MM.1S (cell line): ENCODE data around the gene CNPY1.

Source experiments
- DNase-seq: peaks from one replicate; pipeline ENCODE4 v3.0.0-alpha.2; 2015
- H2AFZ ChIP-seq: fragments of 300-600 bp; sonication (generic); 2 replicates; pipeline ENCODE4 v1.6.0; 2016; ENCODE audit warnings: antibody characterized with exemption, low read length
- H3F3A ChIP-seq: fragments of 300-600 bp; sonication (generic); 2 replicates; pipeline ENCODE4 v1.6.1; 2016; ENCODE audit warnings: mild to moderate bottlenecking, antibody characterized with exemption, low read length, moderate library complexity, mixed read lengths; ENCODE audit not compliant: insufficient read depth
- H3K27ac ChIP-seq: fragments of 300-600 bp; sonication (generic); 2 replicates; pipeline ENCODE4 v1.5.1; 2016; ENCODE audit warnings: mild to moderate bottlenecking, low read length
- H3K27me3 ChIP-seq: fragments of 300-600 bp; sonication (generic); replicated peaks from 2 replicates; pipeline ENCODE4 v1.6.0; 2016; ENCODE audit warnings: low read length; ENCODE audit not compliant: insufficient read depth
- H3K36me3 ChIP-seq: fragments of 300-600 bp; sonication (generic); replicated peaks from 2 replicates; pipeline ENCODE4 v1.6.1; 2016; ENCODE audit warnings: mild to moderate bottlenecking, low read length, mixed read lengths; ENCODE audit not compliant: insufficient read depth
- H3K4me1 ChIP-seq: fragments of 300-600 bp; sonication (generic); 2 replicates; pipeline ENCODE4 v1.6.1; 2016; ENCODE audit warnings: low read length, mixed read lengths
- H3K4me2 ChIP-seq: fragments of 300-600 bp; sonication (generic); 2 replicates; pipeline ENCODE4 v1.6.0; 2016; ENCODE audit warnings: low read depth, low read length
- H3K4me3 ChIP-seq: fragments of 300-600 bp; sonication (generic); 2 replicates; pipeline ENCODE4 v1.5.1; 2016; ENCODE audit warnings: low read length, mixed read lengths
- H3K79me2 ChIP-seq: fragments of 300-600 bp; sonication (generic); 2 replicates; pipeline ENCODE4 v1.6.1; 2016; ENCODE audit warnings: mixed run types, low read length, mixed read lengths
- H3K9ac ChIP-seq: fragments of 300-600 bp; sonication (generic); 2 replicates; pipeline ENCODE4 v1.6.1; 2016; ENCODE audit warnings: low read length, mixed read lengths
- H3K9me2 ChIP-seq: fragments of 300-600 bp; sonication (generic); replicated peaks from 2 replicates; pipeline ENCODE4 v1.6.1; 2016; ENCODE audit warnings: mild to moderate bottlenecking, low read length, mixed read lengths; ENCODE audit not compliant: insufficient read depth
- H3K9me3 ChIP-seq: fragments of 300-600 bp; sonication (generic); replicated peaks from 2 replicates; pipeline ENCODE4 v1.6.1; 2016; ENCODE audit warnings: mild to moderate bottlenecking, low read length, mixed read lengths; ENCODE audit not compliant: insufficient read depth
- H4K20me1 ChIP-seq: fragments of 300-600 bp; sonication (generic); 2 replicates; pipeline ENCODE4 v1.6.1; 2016; ENCODE audit warnings: mild to moderate bottlenecking, low read length, moderate library complexity, mixed read lengths; ENCODE audit not compliant: insufficient read depth
- CTCF ChIP-seq: fragments of 300-600 bp; sonication (generic); IDR thresholded peaks from 2 replicates; pipeline ENCODE4 v1.5.1; 2016; ENCODE audit warnings: antibody characterized with exemption, low read length, mixed read lengths
- EZH2 ChIP-seq: fragments of 300-600 bp; sonication (generic); optimal IDR thresholded peaks from 2 replicates; pipeline ENCODE3; 2017; ENCODE audit warnings: low read depth, mild to moderate bottlenecking, antibody characterized with exemption, low read length, mixed read lengths
- EZH2phosphoT487 ChIP-seq: fragments of 300-600 bp; sonication (generic); IDR thresholded peaks from 2 replicates; pipeline ENCODE4 v1.6.1; 2018; ENCODE audit warnings: antibody characterized with exemption, low read length

The CNPY1 gene

GRCh38 chr7:155469311-155470185 is 76.8 kb downstream of the CNPY1 start:
- Histone ChIP-seq H3K9ac (no peak overlapping the region), H3K79me2 (no peaks in the 10 kb centered on the region), H3K9me2 (no peaks in the 10 kb centered on the region), H3K27ac (no peak overlapping the region), H3F3A (no peaks in the 10 kb centered on the region), H3K27me3 (peaks cover 97% of the 10 kb centered on the region), H4K20me1 (no peaks in the 10 kb centered on the region), H3K4me2 (no peak overlapping the region), H3K4me1 (no peaks in the 10 kb centered on the region), H3K4me3 (no peak overlapping the region), H2AFZ (no peak overlapping the region), H3K9me3 (no peaks in the 10 kb centered on the region), H3K36me3 (no peaks in the 10 kb centered on the region)
- DNase-seq, result no peak
- TF ChIP-seq EZH2phosphoT487, result no peak
- TF ChIP-seq EZH2, result no peak
- no peak for TF ChIP-seq CTCF

GRCh38 chr7:155468785-155469148 is 77.6 kb downstream of the CNPY1 start:
- Histone ChIP-seq H3K9me3 (no peaks in the 10 kb centered on the region), H3K27me3 (peaks cover 97% of the 10 kb centered on the region), H3F3A (no peaks in the 10 kb centered on the region), H3K79me2 (no peaks in the 10 kb centered on the region), H3K4me2 (no peak overlapping the region), H3K9me2 (no peaks in the 10 kb centered on the region), H3K9ac (no peak overlapping the region), H3K36me3 (no peaks in the 10 kb centered on the region), H3K27ac (no peak overlapping the region), H4K20me1 (no peaks in the 10 kb centered on the region), H3K4me1 (no peaks in the 10 kb centered on the region), H2AFZ (no peak overlapping the region), H3K4me3 (no peak overlapping the region)
- DNase-seq, result no peak
- TF ChIP-seq EZH2phosphoT487, result no peak
- no peak for TF ChIP-seq EZH2
- no peak for TF ChIP-seq CTCF

GRCh38 chr7:155467846-155468784 is 78.2 kb downstream of the CNPY1 start:
- H3K79me2 ChIP-seq, result no peaks in the 10 kb centered on the region
- H3K9me2 ChIP-seq, result no peaks in the 10 kb centered on the region
- H3K9ac ChIP-seq, result no peak overlapping the region
- no peak for DNase-seq
- no peak overlapping the region for H2AFZ ChIP-seq
- H4K20me1 ChIP-seq, result no peaks in the 10 kb centered on the region
- no peaks in the 10 kb centered on the region for H3K9me3 ChIP-seq
- no peaks in the 10 kb centered on the region for H3K4me1 ChIP-seq
- H3K4me3 ChIP-seq, result no peak overlapping the region
- H3K27ac ChIP-seq, result no peak overlapping the region
- no peak overlapping the region for H3K4me2 ChIP-seq
- no peaks in the 10 kb centered on the region for H3K36me3 ChIP-seq
- TF ChIP-seq EZH2phosphoT487 (no peak), CTCF (no peak), EZH2 (no peak)
- peaks cover 97% of the 10 kb centered on the region for H3K27me3 ChIP-seq
- no peaks in the 10 kb centered on the region for H3F3A ChIP-seq
